HG03565 (cell line): ENCODE measurements around the gene PRKAR2A.
"Not testable (repeated sequence)": the region's sequence is repeated elsewhere in the genome, so short reads cannot be mapped to it uniquely, and the experiment has no call there.

Experiments used
- ATAC-seq: cut with Tn5 transposase; IDR thresholded peaks from one replicate; pipeline ENCODE4 v1.9.1; 2021; ENCODE audit warnings: mild to moderate bottlenecking, moderate library complexity; ENCODE audit not compliant: unreplicated experiment

The PRKAR2A gene

DNA sequence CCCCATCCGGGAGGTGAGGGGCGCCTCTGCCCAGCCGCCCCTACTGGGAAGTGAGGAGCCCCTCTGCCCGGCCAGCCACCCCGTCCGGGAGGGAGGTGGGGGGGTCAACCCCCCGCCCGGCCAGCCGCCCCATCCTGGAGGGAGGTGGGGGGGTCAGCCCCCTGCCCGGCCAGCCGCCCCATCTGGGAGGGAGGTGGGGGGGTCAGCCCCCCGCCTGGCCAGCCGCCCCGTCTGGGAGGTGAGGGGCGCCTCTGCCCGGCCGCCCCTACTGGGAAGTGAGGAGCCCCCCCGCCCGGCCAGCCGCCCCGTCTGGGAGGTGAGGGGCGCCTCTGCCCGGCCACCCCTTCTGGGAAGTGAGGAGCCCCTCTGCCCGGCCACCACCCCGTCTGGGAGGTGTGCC lies 113.1 kb downstream of the PRKAR2A start:
- not testable (repeated sequence) for ATAC-seq

DNA sequence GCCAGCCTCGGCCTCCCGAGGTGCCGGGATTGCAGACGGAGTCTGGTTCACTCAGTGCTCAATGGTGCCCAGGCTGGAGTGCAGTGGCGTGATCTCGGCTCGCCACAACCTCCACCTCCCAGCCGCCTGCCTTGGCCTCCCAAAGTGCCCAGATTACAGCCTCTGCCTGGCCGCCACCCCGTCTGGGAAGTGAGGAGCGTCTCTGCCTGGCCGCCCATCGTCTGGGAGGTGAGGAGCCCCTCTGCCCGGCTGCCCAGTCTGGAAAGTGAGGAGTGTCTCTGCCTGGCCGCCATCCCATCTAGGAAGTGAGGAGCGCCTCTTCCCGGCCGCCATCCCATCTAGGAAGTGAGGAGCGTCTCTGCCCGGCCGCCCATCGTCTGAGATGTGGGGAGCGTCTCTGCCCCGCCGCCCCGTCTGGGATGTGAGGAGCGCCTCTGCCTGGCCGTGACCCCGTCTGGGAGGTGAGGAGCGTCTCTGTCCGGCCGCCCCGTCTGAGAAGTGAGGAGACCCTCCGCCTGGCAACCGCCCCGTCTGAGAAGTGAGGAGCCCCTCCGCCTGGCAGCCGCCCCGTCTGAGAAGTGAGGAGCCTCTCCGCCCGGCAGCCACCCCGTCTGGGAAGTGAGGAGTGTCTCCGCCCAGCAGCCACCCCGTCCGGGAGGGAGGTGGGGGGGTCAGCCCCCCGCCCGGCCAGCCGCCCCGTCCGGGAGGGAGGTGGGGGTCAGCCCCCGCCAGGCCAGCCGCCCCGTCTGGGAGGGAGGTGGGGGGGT lies 113.7 kb downstream of the PRKAR2A start:
- ATAC-seq = not testable (repeated sequence)

DNA sequence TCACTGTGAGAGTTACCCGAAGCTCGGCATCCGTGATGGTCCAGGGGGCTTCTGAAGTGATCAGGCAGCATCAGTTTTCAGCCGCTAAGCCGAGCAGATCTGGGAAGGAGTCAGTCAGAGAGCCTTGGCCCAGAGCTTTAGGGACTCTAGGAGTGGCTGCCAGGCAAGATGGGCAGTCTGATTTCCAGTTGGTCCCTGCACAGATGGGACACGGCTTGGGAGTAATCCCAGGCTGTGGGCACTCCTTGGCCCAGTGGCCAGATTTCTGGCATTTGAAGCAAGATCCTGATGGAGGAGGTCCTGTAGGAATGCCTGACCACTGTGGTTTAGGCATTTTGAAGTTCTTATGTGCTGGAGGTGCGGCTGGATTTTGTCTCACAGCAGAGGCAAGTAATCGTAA lies 120.2 kb downstream of the PRKAR2A start:
- ATAC-seq = no peak

DNA sequence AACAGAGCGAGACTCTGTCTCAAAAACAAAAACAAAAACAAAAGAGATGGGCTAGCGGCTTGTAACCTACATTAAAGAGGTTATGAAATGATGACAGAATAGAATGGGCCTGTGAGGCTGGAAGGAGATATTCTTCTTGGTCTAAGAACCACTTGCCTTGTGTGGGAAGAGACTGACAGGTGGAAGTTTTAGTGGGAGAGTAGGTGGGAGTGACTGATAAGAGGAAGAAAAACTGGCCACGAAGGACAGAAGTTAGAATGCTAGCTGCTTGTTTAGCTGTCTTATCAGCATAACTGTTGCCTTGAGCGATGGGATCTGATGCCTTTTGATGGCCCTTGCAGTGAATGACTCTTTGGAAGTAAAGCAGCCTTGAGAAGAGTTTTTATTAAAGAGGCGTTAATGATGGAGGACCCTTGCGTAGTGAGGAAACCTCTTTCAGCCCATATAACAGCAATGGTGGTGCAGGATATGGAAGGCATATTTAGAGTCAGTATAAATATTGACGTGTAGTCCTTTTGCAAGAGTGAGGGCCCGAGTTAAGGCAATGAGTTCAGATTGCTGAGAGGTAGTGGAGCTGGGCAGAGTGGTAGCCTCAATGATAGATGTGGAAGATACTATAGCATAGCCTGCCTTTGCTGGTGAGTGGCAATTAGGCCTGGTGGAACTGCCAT lies 122.4 kb downstream of the PRKAR2A start:
- not testable (repeated sequence) for ATAC-seq

DNA sequence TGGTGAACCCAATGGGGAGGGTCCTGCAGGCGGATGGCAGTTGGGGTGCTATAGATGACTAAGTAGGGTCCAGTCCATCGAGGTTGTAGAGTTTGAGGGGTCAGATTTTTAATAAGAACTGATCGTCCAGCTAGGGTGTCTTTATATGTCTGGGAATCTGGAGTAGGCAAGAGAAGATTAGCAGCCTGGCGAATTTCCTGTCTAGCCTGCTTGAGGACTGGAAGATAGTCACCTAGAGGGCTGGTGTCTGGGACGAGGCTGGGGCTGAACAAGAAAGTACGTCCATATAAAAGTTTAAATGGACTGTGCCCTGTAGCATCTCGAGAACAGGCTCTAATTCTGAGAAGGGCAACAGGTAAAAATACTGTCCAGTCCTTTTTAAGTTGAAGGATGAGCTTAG lies 123.9 kb downstream of the PRKAR2A start:
- ATAC-seq = no peak

DNA sequence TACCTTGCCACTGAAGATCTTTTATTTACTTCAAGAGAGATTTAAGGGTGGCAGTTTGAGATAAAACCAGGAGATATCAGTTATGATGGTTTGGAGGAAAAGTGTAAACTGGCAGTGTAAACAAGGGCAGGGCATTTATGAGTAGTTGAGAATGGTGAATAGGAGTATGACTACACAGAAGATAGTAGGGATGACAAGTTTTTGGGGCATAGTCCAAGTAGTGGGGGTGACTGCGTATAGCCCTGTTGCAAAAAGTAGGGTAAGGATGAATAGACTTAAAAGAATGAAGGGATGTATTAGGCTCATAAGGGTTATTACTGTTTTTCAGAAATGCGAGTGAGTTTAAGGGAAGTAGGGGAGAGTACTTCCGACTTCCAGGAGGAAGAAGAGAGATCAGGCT lies 124.4 kb downstream of the PRKAR2A start:
- not testable (repeated sequence) for ATAC-seq

DNA sequence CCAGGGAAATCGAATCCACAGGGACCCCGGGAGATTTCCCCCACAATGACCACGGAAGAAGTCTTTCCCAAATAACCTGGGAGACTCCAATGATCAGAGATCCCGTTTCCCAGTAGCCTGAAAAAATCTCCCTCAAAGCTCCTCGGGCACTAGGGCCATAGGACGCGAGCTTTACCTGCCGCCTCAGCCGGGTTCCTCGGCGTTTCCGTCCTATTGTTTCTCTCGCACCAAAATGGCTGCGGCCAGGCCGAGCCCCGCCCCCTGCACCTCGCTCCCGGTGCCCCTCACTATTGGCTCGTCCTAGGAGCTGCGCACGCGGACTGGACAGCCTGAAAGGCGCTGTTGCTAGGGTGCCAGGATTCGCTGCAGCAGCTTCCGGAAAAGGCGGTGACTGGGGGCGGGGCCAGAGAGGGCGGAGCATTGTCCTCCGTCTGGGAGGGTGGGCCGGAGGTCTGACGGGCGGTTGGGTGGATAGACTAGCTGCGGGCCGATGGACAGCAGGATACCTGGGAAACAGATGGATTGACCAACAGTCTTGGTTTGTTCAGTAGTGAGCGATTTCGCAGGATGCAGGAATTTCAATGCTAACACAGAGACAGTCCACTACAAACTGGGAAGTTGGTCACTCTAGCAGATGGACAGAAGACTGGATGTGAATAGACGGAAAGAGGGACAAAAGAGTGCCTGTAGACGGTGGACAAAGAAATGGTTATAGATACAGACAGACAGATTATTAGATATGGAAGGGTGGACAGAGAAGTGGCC lies 130.5 kb downstream of the PRKAR2A start, which contains the start of gene IP6K2:
TSS of gene IP6K2 (minus strand) at position 240 of the 765 bp plus-strand sequence. CDS start 21,930 bp downstream, outside the sequence.
- peak; percentile 95 for ATAC-seq

DNA sequence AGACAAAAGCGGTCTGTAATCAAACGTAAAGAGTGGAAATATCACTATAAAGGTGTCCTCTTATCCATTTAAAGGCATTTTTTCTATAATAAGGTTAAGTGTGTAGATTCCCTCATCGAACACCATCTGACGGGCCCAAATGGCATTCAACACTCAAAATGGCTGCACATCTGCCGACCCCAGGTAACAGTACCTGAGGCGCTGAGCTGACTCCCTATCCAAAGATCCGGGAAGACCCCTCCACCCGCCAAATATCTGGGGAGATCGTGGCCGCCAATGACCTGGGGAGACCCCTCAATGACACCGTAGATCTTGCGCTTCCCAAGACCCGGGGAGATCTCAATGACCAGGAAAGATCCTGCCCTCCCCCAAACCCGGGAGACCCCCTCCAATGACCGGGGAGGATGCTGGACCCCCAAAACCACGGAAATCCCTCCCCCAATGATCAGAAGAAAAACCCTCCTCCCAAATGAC lies 131.1 kb downstream of the PRKAR2A start:
- no peak for ATAC-seq

DNA sequence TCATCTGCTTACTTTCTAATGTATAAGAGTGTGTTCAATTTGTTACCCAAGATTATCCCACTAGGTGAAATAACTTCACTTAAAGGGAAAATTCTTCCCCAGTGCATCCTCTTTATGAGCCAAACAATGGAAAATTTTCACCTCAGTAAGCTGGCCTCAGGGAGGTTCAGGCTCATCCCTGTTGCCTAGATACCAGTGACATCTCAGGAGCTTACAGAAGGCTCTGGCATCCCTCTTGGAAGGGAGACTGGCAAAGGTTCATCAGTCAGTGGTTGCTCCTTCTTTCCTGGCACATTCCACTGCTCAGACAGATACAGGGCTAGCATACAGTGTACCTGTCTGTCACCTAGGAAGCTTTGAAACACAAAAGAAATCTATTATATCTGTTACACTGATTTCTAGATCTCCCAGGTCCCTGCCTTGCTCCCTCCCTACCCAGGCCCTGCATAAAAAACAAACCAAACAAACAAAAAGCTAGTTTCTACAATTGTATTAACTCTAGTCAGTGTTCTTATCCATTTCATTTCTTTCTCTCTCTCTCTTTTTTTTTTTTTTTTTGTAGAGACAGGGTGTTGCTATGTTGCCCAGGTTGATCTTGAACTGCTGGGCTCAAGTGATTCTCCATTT lies 132.4 kb downstream of the PRKAR2A start:
- ATAC-seq = no peak

DNA sequence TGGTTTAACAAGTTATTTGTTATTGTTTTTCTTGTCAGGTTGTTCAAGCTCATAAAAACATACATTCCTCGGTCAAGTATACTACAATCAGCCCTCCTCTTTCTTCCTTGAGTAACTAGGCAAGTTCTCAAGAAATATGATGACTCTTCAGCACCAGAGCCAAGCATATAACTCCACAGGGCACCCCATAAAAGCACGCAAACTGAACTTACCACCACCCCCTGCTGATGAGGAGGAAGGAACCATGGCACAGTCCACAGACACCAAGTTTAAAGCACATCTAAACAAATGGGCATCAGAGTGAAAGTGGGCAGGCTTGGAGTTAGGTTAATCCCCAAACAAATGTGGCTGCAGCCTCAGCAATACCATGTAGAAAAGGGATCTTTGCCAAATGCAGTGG lies 135.9 kb downstream of the PRKAR2A start:
- ATAC-seq = no peak

DNA sequence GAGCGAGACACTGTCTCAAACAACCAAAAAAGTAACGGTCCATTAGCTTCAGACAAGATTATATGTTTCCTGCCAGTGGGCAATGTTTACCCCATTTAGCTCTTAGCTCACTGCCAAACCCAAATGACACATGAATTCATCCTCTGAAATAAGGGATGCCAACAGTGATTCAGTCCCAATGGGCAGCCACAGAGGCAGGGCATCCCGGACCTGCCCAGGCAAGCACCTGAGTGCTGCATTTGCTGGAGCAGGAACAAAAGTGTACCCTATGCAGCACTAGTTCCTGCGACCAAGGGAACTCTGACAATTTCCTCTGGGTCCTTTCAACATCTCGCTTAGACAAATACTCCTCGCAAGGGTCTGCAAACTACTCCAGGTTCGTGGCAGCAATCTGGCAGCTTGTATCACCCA lies 138.6 kb downstream of the PRKAR2A start:
- ATAC-seq = no peak

DNA sequence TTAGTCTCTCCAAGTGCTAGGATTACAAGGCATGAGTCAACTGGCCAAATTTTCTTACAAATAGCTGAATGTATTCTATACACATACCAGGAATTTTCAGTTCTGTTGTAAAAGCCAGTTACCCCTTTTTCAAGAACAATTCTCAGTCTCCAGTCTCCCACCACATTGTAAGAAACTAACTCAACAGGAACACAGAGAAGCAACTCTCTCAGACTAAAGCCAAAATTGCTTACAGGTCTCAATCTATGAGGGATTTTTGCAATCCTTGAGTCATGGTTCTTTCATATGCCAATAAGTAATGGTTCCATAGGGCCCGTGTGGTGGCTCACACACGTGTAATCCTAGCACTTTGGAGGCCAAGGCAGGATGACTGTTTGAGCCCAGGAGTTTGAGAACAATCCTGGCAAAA lies 139.2 kb downstream of the PRKAR2A start:
- no peak for ATAC-seq

DNA sequence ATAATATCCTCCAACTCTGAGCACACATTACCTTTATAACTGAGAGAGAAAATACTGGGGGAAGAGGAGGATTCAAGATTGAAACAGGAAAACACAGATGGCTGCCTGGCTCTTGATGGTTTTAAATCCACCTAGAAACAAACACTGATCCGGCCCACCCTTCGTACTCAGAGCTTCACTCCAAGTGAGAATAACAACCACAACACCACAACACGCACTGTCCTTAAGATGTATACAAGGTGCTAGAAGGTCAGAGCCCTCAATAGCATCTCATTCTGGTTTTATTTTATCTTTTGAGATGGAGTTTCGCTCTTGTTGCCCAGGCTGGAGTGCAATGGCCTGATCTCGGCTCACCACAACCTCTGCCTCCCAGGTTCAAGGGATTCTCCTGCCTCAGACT lies 140.5 kb downstream of the PRKAR2A start:
- no peak for ATAC-seq

DNA sequence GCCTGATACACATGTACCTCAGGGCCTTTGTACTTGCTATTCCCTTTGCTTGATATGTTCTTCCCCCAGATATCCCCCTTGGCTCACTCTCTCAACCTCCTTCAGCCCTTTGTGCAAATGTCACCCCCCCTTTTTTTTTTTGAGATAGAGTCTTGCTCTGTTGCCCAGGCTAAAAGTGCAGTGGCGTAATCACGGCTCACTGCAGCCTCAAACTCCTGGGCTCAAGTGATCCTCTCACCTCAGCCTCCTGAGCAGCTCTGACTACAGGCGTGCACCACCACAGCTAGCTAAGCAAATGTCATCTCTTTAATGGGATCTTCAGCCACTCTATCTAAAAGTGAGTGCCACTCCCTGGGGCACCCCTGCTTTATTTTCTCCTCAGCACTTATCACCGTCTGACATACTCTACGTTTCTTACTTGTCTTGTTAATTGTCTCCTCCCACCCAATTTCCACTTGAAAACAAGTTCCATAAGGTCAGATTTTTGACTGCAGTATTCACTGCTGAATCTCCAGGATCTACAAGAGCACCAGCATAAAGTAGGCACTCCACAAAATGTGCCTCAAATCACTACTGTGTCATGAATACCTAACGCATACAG lies 145.3 kb downstream of the PRKAR2A start:
- ATAC-seq = no peak

DNA sequence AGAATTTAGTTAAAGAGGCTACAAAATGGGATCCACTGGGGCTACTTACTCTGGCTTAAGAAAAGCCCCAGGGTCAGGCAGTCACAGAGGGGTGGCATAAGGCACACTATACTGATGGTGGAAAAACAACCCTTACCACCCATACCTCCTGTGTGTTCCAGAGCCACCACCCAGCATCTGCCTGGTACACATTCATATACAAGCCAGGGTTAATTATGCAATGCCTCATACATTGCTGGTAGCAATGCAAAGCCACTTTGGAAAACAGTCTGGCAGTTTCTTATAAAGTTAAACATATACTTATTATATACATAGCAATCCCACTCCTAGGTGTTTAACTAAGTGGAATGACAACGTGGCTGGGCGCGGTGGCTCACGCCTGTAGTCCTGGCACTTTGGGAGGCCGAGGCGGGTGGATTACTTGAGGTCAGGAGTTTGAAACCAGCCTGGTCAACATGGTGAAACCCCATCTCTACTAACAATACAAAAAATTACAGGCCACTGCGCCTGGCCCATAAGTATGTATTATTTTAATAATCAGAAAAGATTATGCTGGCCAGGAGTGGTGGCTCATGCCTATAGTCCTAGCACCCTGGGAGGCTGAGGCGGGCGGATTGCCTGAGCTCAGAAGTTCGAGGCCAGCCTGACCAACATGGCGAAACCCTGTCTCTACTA lies 146.8 kb downstream of the PRKAR2A start:
- no peak for ATAC-seq

DNA sequence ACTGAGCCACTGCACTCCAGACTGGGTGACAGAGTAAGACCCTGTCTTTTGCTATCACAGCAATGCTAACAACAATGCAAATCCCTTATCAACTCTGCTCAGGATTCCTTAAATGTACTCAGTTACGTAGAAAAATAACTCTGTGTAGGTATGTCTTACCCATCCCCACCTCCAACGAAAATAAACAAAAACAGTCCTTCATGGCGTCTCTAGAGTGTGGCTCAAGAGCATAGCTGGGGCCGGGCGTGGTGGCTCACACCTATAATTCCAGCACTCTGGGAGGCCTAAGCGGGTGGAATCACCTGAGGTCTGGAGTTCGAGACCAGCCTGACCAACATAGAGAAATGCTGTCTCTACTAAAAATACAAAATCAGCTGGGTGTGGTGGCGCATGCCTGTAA lies 148.8 kb downstream of the PRKAR2A start:
- no peak for ATAC-seq

DNA sequence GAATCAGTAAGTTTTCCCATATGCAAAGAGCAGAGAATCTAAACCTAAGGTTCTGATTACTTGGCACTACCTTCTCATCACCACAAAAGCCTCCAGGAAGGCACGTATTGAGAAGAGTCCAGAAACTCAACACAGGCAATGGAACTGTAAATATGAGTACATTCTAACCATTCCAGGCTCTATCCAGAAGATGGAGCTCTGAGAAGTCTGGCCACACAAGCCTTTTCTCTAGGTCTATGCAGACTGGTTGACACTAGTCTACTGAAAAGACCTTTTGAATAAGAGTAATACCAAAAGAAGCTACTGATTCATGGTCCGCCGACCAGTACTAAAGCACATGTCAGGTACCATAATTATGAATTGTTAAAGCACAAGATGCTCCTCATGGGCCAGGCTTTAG lies 149.7 kb downstream of the PRKAR2A start:
- no peak for ATAC-seq

DNA sequence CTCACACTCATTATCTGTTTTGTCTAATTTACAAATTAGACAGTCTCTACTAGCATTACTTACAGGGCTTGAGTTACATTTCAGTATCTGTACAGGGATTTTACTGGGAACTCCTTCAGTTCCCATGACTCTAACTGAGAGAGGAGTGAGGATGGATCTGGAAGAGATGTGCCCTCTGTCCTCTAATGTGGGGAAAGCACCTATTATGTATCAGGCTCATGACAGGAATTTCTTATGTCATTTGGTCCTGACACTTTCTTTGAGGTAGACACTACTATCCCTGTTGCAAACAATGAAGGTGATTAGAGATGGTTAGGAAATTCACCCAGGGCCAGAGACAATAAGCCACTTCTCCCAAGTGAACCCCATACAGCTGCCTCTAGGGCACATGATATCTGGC lies 151.1 kb downstream of the PRKAR2A start:
- ATAC-seq = no peak
